Measurements from ENCODE around the gene ANP32A. TPM values are rescaled to one million over a fixed set of nuclear protein-coding genes. Genes with fewer than 3 reads are reported as not detected.
A peak's percentile ranks its signal among the peaks of the same experiment; 100 is the strongest.

Gene ANP32A
- total RNA-seq, 1 experiment from 2014 or later, result 232 TPM

GRCh38 chr15:68802373-68802772 lies 18.3 kb downstream of the ANP32A start (continued):
- TF ChIP-seq PRDM15 (CRISPR knock-in tag; IDR thresholded peaks at IDR 0.05), result no peak
- TF ChIP-seq ZNF263 (CRISPR knock-in tag; IDR thresholded peaks at IDR 0.05; ENCODE audit: low read depth), result no peak
- no peak for TF ChIP-seq IRF1 (CRISPR knock-in tag; IDR thresholded peaks at IDR 0.05)
- TF ChIP-seq NR1H2 (CRISPR knock-in tag; IDR thresholded peaks at IDR 0.05), result no peak
- no peak for TF ChIP-seq ZNF425 (CRISPR knock-in tag; conservative IDR thresholded peaks at IDR 0.05)

- ATAC-seq, result no peak
- TF ChIP-seq ATF1 (CRISPR knock-in tag; IDR thresholded peaks at IDR 0.05), result no peak
- no peak for TF ChIP-seq JUN (CRISPR knock-in tag; IDR thresholded peaks at IDR 0.05)
- TF ChIP-seq TP53 (CRISPR knock-in tag; IDR thresholded peaks at IDR 0.05), result no peak
- TF ChIP-seq NFYB (CRISPR knock-in tag; conservative IDR thresholded peaks at IDR 0.05; ENCODE audit: low read depth), result no peak
- no peak for TF ChIP-seq IRF2 (CRISPR knock-in tag; IDR thresholded peaks at IDR 0.05; ENCODE audit: borderline replicate concordance, low read depth)
- no peak for TF ChIP-seq ZNF396 (CRISPR knock-in tag; IDR thresholded peaks at IDR 0.05; ENCODE audit: borderline replicate concordance)
- TF ChIP-seq CREM (CRISPR knock-in tag; IDR thresholded peaks at IDR 0.05), result no peak
- ChIA-PET POLR2A (no interaction called here), CTCF (interaction anchor here (0.8 to 1.0 kb wide), 2 partner anchors 123 to 242 kb away, joined by 3 read pairs; no protein-coding TSS in a partner anchor)
- Mint-ChIP-seq H3K9me3 (no peaks in the 10 kb centered on the region), H3K36me3 (peaks cover 4% of the 10 kb centered on the region; the same call in 1 of the 2 replicates), H3K4me3 (no peak overlapping the region), H3K4me1 (peaks cover 50% of the 10 kb centered on the region), H3K27ac (peak overlapping the region; percentile 71), H3K27me3 (ENCODE audit: low read depth) (no peaks in the 10 kb centered on the region)
- no peak for DNase-seq (ENCODE audit: low spot score)
These were observed 19.0 kb downstream of the ANP32A start for GRCh38 chr15:68801572-68802148.

- H3K9me3 Mint-ChIP-seq, result no peaks in the 10 kb centered on the region
- peaks cover 4% of the 10 kb centered on the region; the same call in 1 of the 2 replicates for H3K36me3 Mint-ChIP-seq
- no peak overlapping the region for H3K27ac Mint-ChIP-seq
- no peak for DNase-seq (ENCODE audit: low spot score)
- no peak for ATAC-seq
- CTCF ChIA-PET, result interaction anchor here (0.7 to 0.8 kb wide), 2 partner anchors 128 to 241 kb away, joined by 3 to 6 read pairs; no protein-coding TSS in a partner anchor
- no peaks in the 10 kb centered on the region for H3K27me3 Mint-ChIP-seq (ENCODE audit: low read depth)
- no peak overlapping the region for H3K4me3 Mint-ChIP-seq
- POLR2A ChIA-PET, result interaction anchor here (0.7 to 0.8 kb wide), 2 partner anchors 73 to 319 kb away, joined by 3 to 6 read pairs; no protein-coding TSS in a partner anchor
- peaks cover 53% of the 10 kb centered on the region for H3K4me1 Mint-ChIP-seq
- TF ChIP-seq OVOL2 (CRISPR knock-in tag; IDR thresholded peaks at IDR 0.05; ENCODE audit: borderline replicate concordance) (no peak), ZBTB21 (CRISPR knock-in tag; IDR thresholded peaks at IDR 0.05; ENCODE audit: borderline replicate concordance) (no peak), NFATC4 (CRISPR knock-in tag; IDR thresholded peaks at IDR 0.05) (no peak), ZNF425 (CRISPR knock-in tag; conservative IDR thresholded peaks at IDR 0.05) (no peak), MXD4 (CRISPR knock-in tag; IDR thresholded peaks at IDR 0.05; ENCODE audit: borderline replicate concordance) (no peak), ZNF396 (CRISPR knock-in tag; IDR thresholded peaks at IDR 0.05; ENCODE audit: borderline replicate concordance) (no peak), E2F1 (CRISPR knock-in tag; IDR thresholded peaks at IDR 0.05) (no peak), TCF7 (CRISPR knock-in tag; IDR thresholded peaks at IDR 0.05; ENCODE audit: low read depth) (no peak), ATF3 (CRISPR knock-in tag; conservative IDR thresholded peaks at IDR 0.05) (no peak), RELA (CRISPR knock-in tag; IDR thresholded peaks at IDR 0.05; ENCODE audit: borderline replicate concordance) (no peak), ZBTB43 (CRISPR knock-in tag; IDR thresholded peaks at IDR 0.05) (no peak)
These were observed 19.8 kb downstream of the ANP32A start for GRCh38 chr15:68800875-68801274.
